Astrocyte of the spinal cord (primary cell): ENCODE data around the gene ZNF574.

Experiments
- DNase-seq: peaks from one replicate; pipeline ENCODE4 v3.0.0; 2011; ENCODE audit warnings: low read depth, low spot score
- H3K4me3 ChIP-seq: 2 replicates; pipeline ENCODE4 v1.5.1; 2011; ENCODE audit warnings: low read depth, mild to moderate bottlenecking, low read length, moderate library complexity
- in situ Hi-C: cut with HindIII; loops from 2 replicates; pipeline ENCODE4 v1.10.0; 2017; ENCODE audit warnings: low sequenced_read_pairs
- TF ChIP-seq, protein P1 (sequence below): IDR thresholded peaks from 2 replicates; pipeline ENCODE4 v1.5.1; 2012; ENCODE audit warnings: low read depth, mild to moderate bottlenecking, low read length, inconsistent platforms

ZNF574 gene

DNA sequence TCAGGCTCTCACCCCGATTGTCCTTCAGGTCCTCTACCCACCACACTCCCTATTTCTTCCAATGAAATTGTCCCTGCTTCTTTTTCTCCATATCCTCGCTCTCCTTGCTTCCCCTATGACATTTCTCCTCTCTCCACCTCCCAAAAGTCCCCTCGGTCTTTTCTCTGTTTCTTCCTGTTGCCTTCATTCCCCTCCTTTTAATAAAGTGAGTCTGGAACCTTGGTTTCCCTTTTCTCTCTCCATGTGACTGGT lies 676 bp upstream of the ZNF574 start:
- DNase-seq: no peak
- peak overlapping the region; percentile 59 for H3K4me3 ChIP-seq
- in situ Hi-C loops: no loop called here
- TF ChIP-seq, protein P1, sequence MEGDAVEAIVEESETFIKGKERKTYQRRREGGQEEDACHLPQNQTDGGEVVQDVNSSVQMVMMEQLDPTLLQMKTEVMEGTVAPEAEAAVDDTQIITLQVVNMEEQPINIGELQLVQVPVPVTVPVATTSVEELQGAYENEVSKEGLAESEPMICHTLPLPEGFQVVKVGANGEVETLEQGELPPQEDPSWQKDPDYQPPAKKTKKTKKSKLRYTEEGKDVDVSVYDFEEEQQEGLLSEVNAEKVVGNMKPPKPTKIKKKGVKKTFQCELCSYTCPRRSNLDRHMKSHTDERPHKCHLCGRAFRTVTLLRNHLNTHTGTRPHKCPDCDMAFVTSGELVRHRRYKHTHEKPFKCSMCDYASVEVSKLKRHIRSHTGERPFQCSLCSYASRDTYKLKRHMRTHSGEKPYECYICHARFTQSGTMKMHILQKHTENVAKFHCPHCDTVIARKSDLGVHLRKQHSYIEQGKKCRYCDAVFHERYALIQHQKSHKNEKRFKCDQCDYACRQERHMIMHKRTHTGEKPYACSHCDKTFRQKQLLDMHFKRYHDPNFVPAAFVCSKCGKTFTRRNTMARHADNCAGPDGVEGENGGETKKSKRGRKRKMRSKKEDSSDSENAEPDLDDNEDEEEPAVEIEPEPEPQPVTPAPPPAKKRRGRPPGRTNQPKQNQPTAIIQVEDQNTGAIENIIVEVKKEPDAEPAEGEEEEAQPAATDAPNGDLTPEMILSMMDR: no peak

DNA sequence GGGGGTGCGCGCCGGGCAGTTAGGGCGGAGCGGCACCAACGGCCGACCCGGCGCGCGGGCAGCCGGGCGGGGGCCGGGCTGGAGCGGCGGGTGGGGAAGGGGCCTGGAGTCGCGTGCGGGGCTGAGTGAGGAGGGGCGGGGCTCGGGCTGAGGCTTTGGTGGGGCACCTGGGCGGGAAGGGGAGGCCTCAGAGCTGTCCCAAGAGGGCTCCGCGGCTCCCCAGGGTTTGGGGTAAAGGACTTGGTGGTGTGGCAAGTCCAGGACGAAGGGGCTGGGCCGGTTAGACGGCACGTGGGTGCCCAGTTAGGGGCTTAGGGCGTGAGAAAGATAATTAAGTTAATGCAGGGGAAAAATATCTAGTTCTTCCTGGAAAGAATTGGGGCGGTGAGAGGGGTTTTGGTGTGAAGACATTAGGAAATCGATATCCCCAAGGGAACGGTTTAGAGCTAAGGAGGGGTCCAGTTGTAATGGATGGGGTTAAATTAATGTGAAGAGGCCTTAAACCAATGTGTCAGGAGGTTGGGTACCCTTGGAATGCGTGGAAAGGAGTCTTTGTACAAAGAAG lies 496 bp downstream of the ZNF574 start:
- peak overlapping the region; percentile 93 for H3K4me3 ChIP-seq
- in situ Hi-C loops: no loop called here
- TF ChIP-seq, protein P1: no peak
- no peak for DNase-seq

- TF ChIP-seq, protein P1: no peak
- in situ Hi-C loops: no loop called here
- no peak for DNase-seq
- no peak overlapping the region for H3K4me3 ChIP-seq
Observed at GRCh38 chr19:42078058-42078457, 2.1 kb downstream of the ZNF574 start.

- TF ChIP-seq, protein P1: no peak
Observed at GRCh38 chr19:42078538-42079275, 2.7 kb downstream of the ZNF574 start.

GRCh38 chr19:42079276-42079669 lies 3.3 kb downstream of the ZNF574 start:
- H3K4me3 ChIP-seq: no peak overlapping the region
- TF ChIP-seq, protein P1: no peak
- no peak for DNase-seq
- in situ Hi-C loops: no loop called here

More at GRCh38 chr19:42078538-42079275, 2.7 kb downstream of the ZNF574 start:
- in situ Hi-C loops: no loop called here
- no peak for DNase-seq
- no peak overlapping the region for H3K4me3 ChIP-seq

DNA sequence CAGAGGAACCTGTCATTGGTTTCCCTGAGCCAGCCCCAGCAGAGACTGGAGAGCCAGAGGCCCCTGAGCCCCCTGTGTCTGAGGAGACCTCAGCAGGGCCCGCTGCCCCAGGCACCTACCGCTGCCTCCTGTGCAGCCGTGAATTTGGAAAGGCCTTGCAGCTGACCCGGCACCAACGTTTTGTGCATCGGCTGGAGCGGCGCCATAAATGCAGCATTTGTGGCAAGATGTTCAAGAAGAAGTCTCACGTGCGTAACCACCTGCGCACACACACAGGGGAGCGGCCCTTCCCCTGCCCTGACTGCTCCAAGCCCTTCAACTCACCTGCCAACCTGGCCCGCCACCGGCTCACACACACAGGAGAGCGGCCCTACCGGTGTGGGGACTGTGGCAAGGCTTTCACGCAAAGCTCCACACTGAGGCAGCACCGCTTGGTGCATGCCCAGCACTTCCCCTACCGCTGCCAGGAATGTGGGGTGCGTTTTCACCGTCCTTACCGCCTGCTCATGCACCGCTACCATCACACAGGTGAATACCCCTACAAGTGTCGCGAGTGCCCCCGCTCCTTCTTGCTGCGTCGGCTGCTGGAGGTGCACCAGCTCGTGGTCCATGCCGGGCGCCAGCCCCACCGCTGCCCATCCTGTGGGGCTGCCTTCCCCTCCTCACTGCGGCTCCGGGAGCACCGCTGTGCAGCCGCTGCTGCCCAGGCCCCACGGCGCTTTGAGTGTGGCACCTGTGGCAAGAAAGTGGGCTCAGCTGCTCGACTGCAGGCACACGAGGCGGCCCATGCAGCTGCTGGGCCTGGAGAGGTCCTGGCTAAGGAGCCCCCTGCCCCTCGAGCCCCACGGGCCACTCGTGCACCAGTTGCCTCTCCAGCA lies 4.2 kb downstream of the ZNF574 start:
- TF ChIP-seq, protein P1: no peak
- no peak for DNase-seq
- in situ Hi-C loops: no loop called here
- H3K4me3 ChIP-seq: no peak overlapping the region
